K562 (cell line): Measurements from ENCODE around the gene SLC7A5.

Experiments
- CAMTA2 ChIP-seq: fragments of 250-450 bp; sonication (Bioruptor Pico); conservative IDR thresholded peaks from 2 replicates; pipeline ENCODE4 v1.5.1; 2022
- CREBBP ChIP-seq: IDR thresholded peaks from one replicate; pipeline ENCODE4 v1.6.1; 2012; ENCODE audit warnings: low read depth, mild to moderate bottlenecking, control low read depth, inconsistent platforms, low read length
- CTCF ChIP-seq, 3 experiments: IDR thresholded peaks in 2 of 3; conservative IDR thresholded peaks in 1 of 3; 2 replicates each; pipeline ENCODE4 v1.5.1; 2011 to 2012; ENCODE audit warnings: low read length in 3 of 3, mild to moderate bottlenecking in 3 of 3, control low read depth in 2 of 3, improper control_type of control experiment in 1 of 3, inconsistent platforms in 1 of 3, low read depth in 1 of 3, mixed read lengths in 1 of 3, moderate library complexity in 1 of 3; ENCODE audit not compliant: insufficient read depth in 2 of 3
- EZH2 ChIP-seq: IDR thresholded peaks from 2 replicates; pipeline ENCODE4 v1.6.1; 2012; ENCODE audit warnings: low read depth, mild to moderate bottlenecking, inconsistent platforms, low read length, borderline replicate concordance
- MAFF ChIP-seq: IDR thresholded peaks from 2 replicates; pipeline ENCODE4 v1.6.1; 2012; ENCODE audit warnings: low read length, improper control_type of control experiment
- POLR2A ChIP-seq: fragments of 450-650 bp; conservative IDR thresholded peaks from 2 replicates; pipeline ENCODE4 v1.6.1; 2016
- RAD21 ChIP-seq, 2 experiments: fragments of 250-450 bp in 1 of 2; fragments of 450-650 bp in 1 of 2; sonication (Bioruptor Pico) in 1 of 2; formaldehyde crosslinking in 1 of 2; IDR thresholded peaks in 1 of 2; conservative IDR thresholded peaks in 1 of 2; 2 replicates each; pipeline versions ENCODE4 v1.4.0 to v1.8.0; 2020 to 2022; ENCODE audit warnings: mild to moderate bottlenecking in 2 of 2, moderate library complexity in 1 of 2
- SMAD3 ChIP-seq: fragments of 450-650 bp; formaldehyde crosslinking; conservative IDR thresholded peaks from 2 replicates; pipeline ENCODE4 v1.4.0; 2020; ENCODE audit warnings: mild to moderate bottlenecking
- SPI1 ChIP-seq: IDR thresholded peaks from 2 replicates; pipeline ENCODE4 v1.6.1; 2011; ENCODE audit warnings: low read depth, low read length, control low read depth, borderline replicate concordance

GRCh38 chr16:87809150-87809902, 60.0 kb downstream of the SLC7A5 start:
- TF ChIP-seq RAD21 (CRISPR knock-in tag; conservative IDR thresholded peaks at IDR 0.05 in 1 of 2, IDR thresholded peaks at IDR 0.05 in 1 of 2) = no peak
- TF ChIP-seq MAFF = no peak
- TF ChIP-seq EZH2 = no peak
- TF ChIP-seq CTCF (IDR thresholded peaks at IDR 0.05 in 2 of 3, conservative IDR thresholded peaks at IDR 0.05 in 1 of 3; ENCODE audit: insufficient read depth in 2 of 3, low read depth in 1 of 3, low read length in 3 of 3) = no peak
- no peak for TF ChIP-seq POLR2A
- no peak for TF ChIP-seq CAMTA2 (CRISPR knock-in tag)
- TF ChIP-seq SPI1 = no peak
- no peak for TF ChIP-seq CREBBP
- no peak for TF ChIP-seq SMAD3 (CRISPR knock-in tag)
